Hepatocyte (in vitro differentiated cells): ENCODE measurements around the gene FAM200A. TPM values are rescaled to one million over a fixed set of nuclear protein-coding genes. Genes with fewer than 3 reads are reported as not detected.

ENCODE experiments used
- DNase-seq: peaks from one replicate; pipeline ENCODE4 v3.0.0-alpha.2; 2016; ENCODE audit warnings: low spot score
- H2AFZ ChIP-seq: fragments of 200-600 bp; sonication (generic); 2 replicates; pipeline ENCODE4 v1.6.0; 2016; ENCODE audit warnings: antibody characterized with exemption, mild to moderate bottlenecking
- H3K27ac ChIP-seq: fragments of 200-600 bp; sonication (generic); 2 replicates; pipeline ENCODE4 v1.5.1; 2016; ENCODE audit warnings: mild to moderate bottlenecking
- H3K27me3 ChIP-seq: fragments of 200-600 bp; sonication (generic); 2 replicates; pipeline ENCODE4 v1.6.1; 2016
- H3K36me3 ChIP-seq: fragments of 200-600 bp; sonication (generic); replicated peaks from 2 replicates; pipeline ENCODE4 v1.5.1; 2016; ENCODE audit warnings: low read depth; ENCODE audit not compliant: insufficient read depth
- H3K4me1 ChIP-seq: fragments of 200-600 bp; sonication (generic); 2 replicates; pipeline ENCODE4 v1.5.1; 2016; ENCODE audit warnings: mild to moderate bottlenecking, moderate library complexity; ENCODE audit not compliant: insufficient read depth
- H3K4me2 ChIP-seq: fragments of 200-600 bp; sonication (generic); 2 replicates; pipeline ENCODE4 v1.6.0; 2016
- H3K4me3 ChIP-seq: fragments of 200-600 bp; sonication (generic); 2 replicates; pipeline ENCODE4 v1.5.1; 2016; ENCODE audit warnings: mild to moderate bottlenecking
- H3K79me2 ChIP-seq: fragments of 200-600 bp; sonication (generic); 2 replicates; pipeline ENCODE4 v1.6.0; 2017; ENCODE audit warnings: mild to moderate bottlenecking
- H3K9me2 ChIP-seq: fragments of 200-600 bp; sonication (generic); replicated peaks from 2 replicates; pipeline ENCODE4 v1.6.0; 2017; ENCODE audit warnings: mild to moderate bottlenecking; ENCODE audit not compliant: insufficient read depth
- H3K9me3 ChIP-seq: fragments of 200-600 bp; sonication (generic); 2 replicates; pipeline ENCODE4 v1.5.1; 2016; ENCODE audit warnings: low read depth, mild to moderate bottlenecking
- H4K20me1 ChIP-seq: fragments of 200-600 bp; sonication (generic); 2 replicates; pipeline ENCODE4 v1.6.0; 2016; ENCODE audit warnings: mild to moderate bottlenecking; ENCODE audit not compliant: insufficient read depth, poor library complexity, severe bottlenecking
- EZH2 ChIP-seq: fragments of 200-600 bp; sonication (generic); IDR thresholded peaks from 2 replicates; pipeline ENCODE4 v1.6.1; 2016; ENCODE audit warnings: antibody characterized with exemption, mild to moderate bottlenecking, borderline replicate concordance
- EZH2phosphoT487 ChIP-seq: fragments of 200-600 bp; sonication (generic); IDR thresholded peaks from one replicate; pipeline ENCODE4 v1.6.1; 2018; ENCODE audit warnings: antibody characterized with exemption, mild to moderate bottlenecking, low read depth, moderate library complexity; ENCODE audit not compliant: unreplicated experiment, severe bottlenecking
- WGBS: methylation state at CpG from one replicate; pipeline ENCODE4 v1.1.6; 2016; ENCODE audit warnings: low lambda C conversion rate; ENCODE audit errors: missing lambda C conversion rate; 5-methylcytosine and 5-hydroxymethylcytosine counted together
- polyA plus RNA-seq: library from polyadenylated mRNA; unstranded; fragments of >200 nt; fragmentation: Nextera tagmentation; extraction: Ambion mirVana; gene quantifications from 2 replicates; pipeline ENCODE4 v1.2.1, GENCODE V29; 2016
- total RNA-seq: library from RNA; depleted of rRNA; stranded (reverse); fragments of >200 nt; gene quantifications from 2 replicates; pipeline ENCODE4 v1.2.3, GENCODE V29; 2014
- TF ChIP-seq, protein P1 (sequence below): fragments of 200-600 bp; sonication (generic); IDR thresholded peaks from 2 replicates; pipeline ENCODE4 v1.5.1; 2016; ENCODE audit warnings: antibody characterized with exemption, mild to moderate bottlenecking; ENCODE audit not compliant: poor library complexity

The FAM200A gene
- total and polyA plus RNA-seq, 2 experiments from 2014 or later: 4.4 to 6.3 TPM

DNA sequence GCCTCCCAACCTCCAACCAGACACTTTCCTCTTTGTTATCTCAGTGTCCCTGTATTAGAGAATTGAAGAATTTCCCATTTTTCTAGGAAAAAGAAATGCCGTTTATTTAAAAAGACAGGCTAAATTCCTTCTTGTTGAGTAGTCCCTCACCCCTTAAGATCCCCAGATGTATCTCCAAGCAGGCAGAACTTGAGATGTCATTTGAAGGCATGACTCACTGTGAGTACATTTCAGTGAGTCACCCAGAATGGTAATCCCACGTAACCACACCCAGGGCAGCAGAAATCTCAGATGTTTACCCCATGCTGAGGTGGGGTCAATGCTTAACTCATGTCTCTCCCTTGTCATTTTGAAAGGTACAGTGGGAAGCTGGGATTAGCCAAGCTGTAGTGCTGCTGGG, 10.9 kb upstream of the FAM200A start:
- no peaks in the 10 kb centered on the region for H3K36me3 ChIP-seq
- TF ChIP-seq EZH2 (no peak), EZH2phosphoT487 (no peak)
- TF ChIP-seq, protein P1, sequence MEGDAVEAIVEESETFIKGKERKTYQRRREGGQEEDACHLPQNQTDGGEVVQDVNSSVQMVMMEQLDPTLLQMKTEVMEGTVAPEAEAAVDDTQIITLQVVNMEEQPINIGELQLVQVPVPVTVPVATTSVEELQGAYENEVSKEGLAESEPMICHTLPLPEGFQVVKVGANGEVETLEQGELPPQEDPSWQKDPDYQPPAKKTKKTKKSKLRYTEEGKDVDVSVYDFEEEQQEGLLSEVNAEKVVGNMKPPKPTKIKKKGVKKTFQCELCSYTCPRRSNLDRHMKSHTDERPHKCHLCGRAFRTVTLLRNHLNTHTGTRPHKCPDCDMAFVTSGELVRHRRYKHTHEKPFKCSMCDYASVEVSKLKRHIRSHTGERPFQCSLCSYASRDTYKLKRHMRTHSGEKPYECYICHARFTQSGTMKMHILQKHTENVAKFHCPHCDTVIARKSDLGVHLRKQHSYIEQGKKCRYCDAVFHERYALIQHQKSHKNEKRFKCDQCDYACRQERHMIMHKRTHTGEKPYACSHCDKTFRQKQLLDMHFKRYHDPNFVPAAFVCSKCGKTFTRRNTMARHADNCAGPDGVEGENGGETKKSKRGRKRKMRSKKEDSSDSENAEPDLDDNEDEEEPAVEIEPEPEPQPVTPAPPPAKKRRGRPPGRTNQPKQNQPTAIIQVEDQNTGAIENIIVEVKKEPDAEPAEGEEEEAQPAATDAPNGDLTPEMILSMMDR: no peak
- no peaks in the 10 kb centered on the region for H3K9me3 ChIP-seq
- no peaks in the 10 kb centered on the region for H3K27me3 ChIP-seq
- H3K9me2 ChIP-seq: no peaks in the 10 kb centered on the region
- H3K27ac ChIP-seq: peak overlapping the region; percentile 99
- H3K4me2 ChIP-seq: peak overlapping the region; percentile 44
- no peak overlapping the region for H3K4me3 ChIP-seq
- H3K79me2 ChIP-seq: peaks cover 83% of the 10 kb centered on the region
- no peak overlapping the region for H2AFZ ChIP-seq
- 42% methylated on average over 2 of the region's 2 CpGs for WGBS
- DNase-seq: peak; percentile 83
- peaks cover 19% of the 10 kb centered on the region for H3K4me1 ChIP-seq
- H4K20me1 ChIP-seq: peaks cover 7% of the 10 kb centered on the region

DNA sequence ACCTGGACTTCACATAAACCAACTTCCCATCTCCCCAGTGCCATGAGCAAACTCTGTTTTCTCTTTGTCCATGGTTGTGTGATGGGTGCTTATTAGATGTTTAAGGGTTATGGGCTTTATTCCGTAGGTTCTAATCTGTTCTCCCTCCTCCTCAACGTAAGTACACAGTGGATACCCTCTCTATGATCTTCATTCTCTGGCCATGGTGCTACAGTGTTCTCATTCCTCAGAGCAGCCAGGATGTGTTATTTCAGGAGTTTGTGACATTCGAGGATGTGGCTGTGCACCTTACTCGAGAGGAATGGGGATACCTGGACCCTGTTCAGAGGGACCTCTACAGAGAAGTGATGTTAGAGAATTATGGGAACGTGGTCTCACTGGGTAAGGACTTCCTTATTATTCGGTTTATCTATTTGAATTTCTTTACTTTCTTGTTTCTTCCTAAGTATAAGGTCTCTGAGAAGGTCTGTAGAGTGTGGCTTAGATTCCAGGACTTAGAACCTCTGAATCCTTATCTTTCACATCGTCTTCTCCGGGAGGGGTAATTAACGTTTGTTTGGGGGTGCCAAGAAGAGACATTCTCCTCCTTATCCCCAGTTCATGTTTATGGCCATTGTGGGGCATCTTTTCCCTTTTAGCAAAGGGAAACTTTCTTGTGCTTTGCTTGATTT, 10.3 kb upstream of the FAM200A start:
- TF ChIP-seq, protein P1: no peak
- TF ChIP-seq EZH2 (no peak), EZH2phosphoT487 (no peak)
- 86% methylated on average over 9 of the region's 9 CpGs for whole genome bisulfite sequencing
- Histone ChIP-seq H3K9me2 (no peaks in the 10 kb centered on the region), H3K36me3 (no peaks in the 10 kb centered on the region), H3K27ac (peak overlapping the region; percentile 99), H3K27me3 (no peaks in the 10 kb centered on the region), H3K4me3 (no peak overlapping the region), H3K9me3 (no peaks in the 10 kb centered on the region), H2AFZ (no peak overlapping the region), H3K4me1 (peaks cover 22% of the 10 kb centered on the region), H4K20me1 (peaks cover 7% of the 10 kb centered on the region), H3K79me2 (peaks cover 85% of the 10 kb centered on the region), H3K4me2 (peak overlapping the region; percentile 44)
- no peak for DNase-seq

DNA sequence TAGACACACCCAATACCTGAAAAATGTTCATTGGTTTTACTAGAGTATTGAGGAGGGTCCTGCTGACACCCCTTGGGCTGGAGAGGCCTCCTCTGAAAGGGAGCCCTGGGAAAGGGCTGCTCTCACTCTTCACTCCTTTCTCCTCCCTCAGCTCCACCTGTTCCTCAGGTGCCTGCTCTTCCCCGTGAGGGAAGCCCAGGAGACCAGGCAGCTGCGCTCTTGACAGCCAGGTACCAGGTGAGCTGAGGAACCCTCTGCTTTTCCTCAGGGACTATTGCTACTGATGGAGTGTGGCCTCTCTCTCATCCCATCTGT, 9.8 kb upstream of the FAM200A start:
- DNase-seq: no peak
- Histone ChIP-seq H4K20me1 (peaks cover 7% of the 10 kb centered on the region), H3K27ac (peak overlapping the region; percentile 99), H3K27me3 (no peaks in the 10 kb centered on the region), H3K9me3 (no peaks in the 10 kb centered on the region), H3K4me2 (no peak overlapping the region), H2AFZ (no peak overlapping the region), H3K4me3 (no peak overlapping the region), H3K9me2 (no peaks in the 10 kb centered on the region), H3K4me1 (peaks cover 27% of the 10 kb centered on the region), H3K79me2 (peaks cover 86% of the 10 kb centered on the region), H3K36me3 (no peaks in the 10 kb centered on the region)
- TF ChIP-seq EZH2phosphoT487: no peak
- 90% methylated on average over 2 of the region's 2 CpGs for WGBS

DNA sequence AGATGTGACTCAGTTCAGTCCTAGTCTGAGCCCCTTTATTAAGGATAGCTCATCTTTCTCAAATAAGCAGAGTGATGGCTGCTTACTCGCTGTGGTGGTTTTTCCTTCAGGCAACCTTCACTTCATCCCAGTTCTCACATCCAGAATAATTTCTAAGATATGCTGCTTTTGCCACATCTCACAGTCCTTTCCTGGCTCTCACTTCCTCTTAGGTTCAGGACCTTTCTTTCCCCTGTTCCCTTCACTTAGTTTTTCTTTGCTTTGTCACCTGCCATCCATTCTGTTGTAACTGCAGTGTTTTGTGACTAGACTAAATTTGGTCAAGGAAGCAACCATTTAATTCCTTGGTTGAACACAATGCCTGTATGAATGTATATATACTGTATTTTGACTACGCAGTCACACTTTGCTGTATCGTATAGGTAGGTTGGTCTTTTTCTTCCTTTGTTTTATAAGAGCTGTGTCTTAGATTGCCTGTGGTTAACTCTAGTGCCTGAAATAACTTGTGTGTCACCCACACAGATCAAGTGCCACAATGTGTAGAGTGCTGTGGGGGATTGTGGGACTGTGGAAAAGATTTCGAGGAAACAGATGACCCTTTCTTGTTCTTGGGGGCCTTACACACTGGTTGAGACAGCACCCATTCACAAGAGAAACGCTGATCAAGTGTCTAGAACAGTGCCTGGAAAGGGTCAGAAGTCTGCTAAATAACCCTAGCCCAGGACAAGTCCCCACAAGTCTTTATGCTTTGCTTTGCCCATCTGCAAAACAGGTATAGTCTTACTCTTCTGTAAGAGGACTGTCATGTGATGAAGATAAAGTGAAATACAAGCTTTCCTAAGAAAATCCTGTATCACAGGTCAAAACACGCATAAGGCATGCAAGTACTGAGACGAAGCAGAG, 9.2 kb upstream of the FAM200A start:
- H3K4me2 ChIP-seq: peak overlapping the region; percentile 83
- H4K20me1 ChIP-seq: peaks cover 4% of the 10 kb centered on the region
- H2AFZ ChIP-seq: no peak overlapping the region
- peaks cover 27% of the 10 kb centered on the region for H3K4me1 ChIP-seq
- peak overlapping the region; percentile 99 for H3K27ac ChIP-seq
- no peak for DNase-seq
- TF ChIP-seq, protein P1: no peak
- TF ChIP-seq EZH2 (no peak), EZH2phosphoT487 (no peak)
- peaks cover 86% of the 10 kb centered on the region for H3K79me2 ChIP-seq
- no peaks in the 10 kb centered on the region for H3K9me2 ChIP-seq
- no peaks in the 10 kb centered on the region for H3K27me3 ChIP-seq
- no peaks in the 10 kb centered on the region for H3K36me3 ChIP-seq
- no peak overlapping the region for H3K4me3 ChIP-seq
- no peaks in the 10 kb centered on the region for H3K9me3 ChIP-seq
- WGBS: 91% methylated on average over 7 of the region's 7 CpGs
